GM12878 (cell line): ENCODE results near the gene KCNQ1OT1. TPM values are rescaled to one million over a fixed set of nuclear protein-coding genes. Genes with fewer than 3 reads are reported as not detected.

Experiments used
- ATAC-seq: fragments of 200-7000 bp; cut with Tn5 transposase; 3 replicates; pipeline ENCODE4 v1.9.1; 2020; ENCODE audit warnings: mild to moderate bottlenecking, moderate library complexity
- BruUV-seq: library from RNA; stranded (reverse); fragments of 400-500 nt; replicated peaks from 2 replicates; lab custom pipeline; 2021; lab: Mats Ljungman, UMichigan
- CTCF ChIA-PET: fragments of 300-600 bp; sonication (Branson Sonifier 250); formaldehyde crosslinking; extraction: SDS; loops from one replicate; lab custom pipeline; 2021; ENCODE audit warnings: inconsistent platforms; lab: Yijun Ruan, JAX
- POLR2A ChIA-PET: fragments of 350-600 bp; formaldehyde crosslinking; extraction: SDS; loops from one replicate; lab custom pipeline; 2021; ENCODE audit warnings: inconsistent platforms; lab: Charles Lee
- RAD21 ChIA-PET: fragments of 300-600 bp; sonication (Branson Sonifier 250); formaldehyde crosslinking; loops from one replicate; lab custom pipeline; 2023; ENCODE audit warnings: antibody characterized with exemption; ENCODE audit not compliant: unreplicated experiment; lab: Charles Lee
- SMC1A ChIA-PET: fragments of 300-600 bp; sonication (Branson Sonifier 250); formaldehyde crosslinking; loops from one replicate; lab custom pipeline; 2023; ENCODE audit not compliant: unreplicated experiment, uncharacterized antibody; lab: Charles Lee
- DNase-seq: peaks from one replicate; pipeline ENCODE4 v3.0.0-alpha.2; 2011; ENCODE audit warnings: low read depth, low spot score
- FAIRE-seq: peaks from 3 replicates; lab custom pipeline; 2011; peaks lifted over from hg19 to GRCh38; lab: Jason Lieb, UNC
- H2AFZ ChIP-seq: 2 replicates; pipeline ENCODE4 v1.6.0; 2011; ENCODE audit warnings: low read depth, low read length, control low read depth; ENCODE audit not compliant: control insufficient read depth
- H3K27ac ChIP-seq: 2 replicates; pipeline ENCODE4 v1.5.1; 2011; ENCODE audit warnings: control low read depth; ENCODE audit not compliant: control insufficient read depth, insufficient read depth
- H3K27me3 ChIP-seq, 2 experiments: replicated peaks in 1 of 2; 2 replicates each; pipeline versions ENCODE4 v1.6.0 to v1.6.1; 2011; ENCODE audit warnings: low read length in 1 of 2; ENCODE audit not compliant: control insufficient read depth in 2 of 2, insufficient read depth in 2 of 2
- H3K36me3 ChIP-seq, 2 experiments: 2 replicates each; pipeline ENCODE4 v1.5.1; 2011; ENCODE audit warnings: low read length in 1 of 2; ENCODE audit not compliant: control insufficient read depth in 2 of 2, insufficient read depth in 2 of 2
- H3K4me1 ChIP-seq: 2 replicates; pipeline ENCODE4 v1.6.1; 2011; ENCODE audit warnings: mild to moderate bottlenecking, low read length, moderate library complexity, mixed read lengths; ENCODE audit not compliant: control insufficient read depth, insufficient read depth
- H3K4me2 ChIP-seq: 2 replicates; pipeline ENCODE4 v1.6.0; 2011; ENCODE audit warnings: control low read depth; ENCODE audit not compliant: control insufficient read depth, insufficient read depth
- H3K4me3 ChIP-seq: fragments of 200-600 bp; sonication (generic); 2 replicates; pipeline ENCODE4 v1.5.1; 2016
- H3K79me2 ChIP-seq: 2 replicates; pipeline ENCODE4 v1.6.0; 2011; ENCODE audit warnings: low read length; ENCODE audit not compliant: control insufficient read depth, insufficient read depth
- H3K9ac ChIP-seq: 2 replicates; pipeline ENCODE4 v1.8.0; 2011; ENCODE audit warnings: low read length, control low read depth, mixed read lengths; ENCODE audit not compliant: control insufficient read depth, insufficient read depth
- H3K9me3 ChIP-seq: replicated peaks from 3 replicates; pipeline ENCODE4 v1.5.1; 2011; ENCODE audit warnings: mild to moderate bottlenecking, low read length; ENCODE audit not compliant: control insufficient read depth, insufficient read depth
- H4K20me1 ChIP-seq: 2 replicates; pipeline ENCODE4 v1.6.0; 2011; ENCODE audit not compliant: control insufficient read depth, insufficient read depth
- ATF2 ChIP-seq: IDR thresholded peaks from 2 replicates; pipeline ENCODE4 v1.6.1; 2012; ENCODE audit warnings: low read length, inconsistent platforms
- EP300 ChIP-seq, 2 experiments: fragments of 150-350 bp in 1 of 2; IDR thresholded peaks; 2 replicates each; pipeline ENCODE4 v1.6.1; 2011 to 2012; ENCODE audit warnings: low read depth in 2 of 2, low read length in 2 of 2, borderline replicate concordance in 1 of 2, improper control_type of control experiment in 1 of 2, inconsistent platforms in 1 of 2; ENCODE audit not compliant: control insufficient read depth in 1 of 2
- HCFC1 ChIP-seq: fragments of 150-350 bp; IDR thresholded peaks from 2 replicates; pipeline ENCODE4 v1.6.1; 2014; ENCODE audit warnings: low read length
- NBN ChIP-seq: fragments of 450-650 bp; IDR thresholded peaks from 2 replicates; pipeline ENCODE4 v1.6.1; 2016
- NFYB ChIP-seq: IDR thresholded peaks from 2 replicates; pipeline ENCODE4 v1.6.1; 2011; ENCODE audit warnings: low read depth, mild to moderate bottlenecking, low read length, improper control_type of control experiment, moderate library complexity; ENCODE audit not compliant: insufficient read depth
- PAX5 ChIP-seq: IDR thresholded peaks from 2 replicates; pipeline ENCODE4 v1.6.1; 2011; ENCODE audit warnings: low read depth, low read length, borderline replicate concordance
- WGBS: methylation state at CpG from one replicate; pipeline ENCODE4 v1.1.6; 2016; ENCODE audit warnings: low lambda C conversion rate; ENCODE audit not compliant: insufficient replicate concordance, insufficient coverage; ENCODE audit errors: missing lambda C conversion rate; 5-methylcytosine and 5-hydroxymethylcytosine counted together
- in situ Hi-C: fragments of 300-500 bp; cut with MboI; formaldehyde crosslinking; loops from 9 replicates; pipeline ENCODE4 v1.14.3; 2018; ENCODE audit warnings: mixed read lengths
- intact Hi-C: fragments of 100-400 bp; cut with micrococcal nuclease; formaldehyde crosslinking; loops from one replicate; pipeline ENCODE4 v1.14.2; 2022; ENCODE audit not compliant: unreplicated experiment
- polyA plus RNA-seq, 11 experiments: library from polyadenylated mRNA; depleted of rRNA in 4 of 11; unstranded in 6 of 11; stranded (reverse) in 5 of 11; fragments of >200 nt; fragmentation: Nextera tagmentation in 4 of 11; fragmentation: Illumina TruSeq in 1 of 11; extraction: Ambion mirVana in 4 of 11; extraction: Trizol in 1 of 11; gene quantifications; 1 replicate in 1 of 11; 2 replicates in 10 of 11; pipeline versions ENCODE4 v1.2.1 to v1.2.3, GENCODE V29; 2011 to 2016; ENCODE audit warnings: inconsistent platforms in 2 of 11, missing spikeins in 2 of 11, low read depth in 1 of 11
- total RNA-seq, 4 experiments: library from RNA; depleted of rRNA in 3 of 4; stranded (reverse); fragments of >200 nt in 3 of 4; fragmentation: Illumina TruSeq in 1 of 4; extraction: Trizol in 1 of 4; gene quantifications; 2 replicates each; pipeline versions ENCODE4 v1.2.1 to v1.2.3, GENCODE V29; 2013 to 2021

KCNQ1OT1 gene
- total and polyA plus RNA-seq, 10 of the 15 experiments (the other 5 are each of a cell fraction or from before 2014, with no cell fraction given) = 0.02 to 1.6 (median 0.41) TPM

- TF ChIP-seq ATF2 = no peak
- no peak for TF ChIP-seq NFYB
Measured at GRCh38 chr11:2574043-2574552, 125.7 kb downstream of the KCNQ1OT1 start (continued).

- FAIRE-seq (no peak), DNase-seq (no peak), ATAC-seq (no peak)
- CTCF ChIA-PET = no interaction called here
- no TSS peak for BruUV-seq
- SMC1A ChIA-PET = no interaction called here
- Histone ChIP-seq H3K4me1 (no peaks in the 10 kb centered on the region), H2AFZ (no peak overlapping the region), H3K36me3 (no peaks in the 10 kb centered on the region), H3K4me2 (no peak overlapping the region), H3K79me2 (no peaks in the 10 kb centered on the region), H4K20me1 (no peaks in the 10 kb centered on the region), H3K9me3 (no peaks in the 10 kb centered on the region), H3K27me3 (no peaks in the 10 kb centered on the region), H3K27ac (no peak overlapping the region), H3K9ac (no peak overlapping the region), H3K4me3 (no peak overlapping the region)
- intact Hi-C loops (no loop called here), in situ Hi-C loops (no loop called here)
- RAD21 ChIA-PET = no interaction called here
- TF ChIP-seq NBN (no peak), EP300 (IDR thresholded peaks at IDR 0.05; ENCODE audit: borderline replicate concordance in 1 of 2, control insufficient read depth in 1 of 2, low read depth in 2 of 2, low read length in 2 of 2) (no peak), HCFC1 (no peak), PAX5 (no peak)
- 60% methylated on average over 28 of the region's 28 CpGs for WGBS
- POLR2A ChIA-PET = no interaction called here
Measured at GRCh38 chr11:2573240-2574042, 126.4 kb downstream of the KCNQ1OT1 start.
